K562 (cell line): ENCODE results near the gene PRRC2B. TPM values are rescaled to one million over a fixed set of nuclear protein-coding genes. Genes with fewer than 3 reads are reported as not detected.

ENCODE experiments used
- ATAC-seq: fragments of 200-7000 bp; cut with Tn5 transposase; 3 replicates; pipeline ENCODE4 v1.9.1; 2020; ENCODE audit warnings: moderate library complexity
- BruUV-seq: library from RNA; stranded (reverse); fragments of 400-500 nt; replicated peaks from 2 replicates; lab custom pipeline; 2021; lab: Mats Ljungman, UMichigan
- CTCF ChIA-PET: fragments of 300-600 bp; formaldehyde crosslinking; extraction: SDS; loops from one replicate; lab custom pipeline; 2021; ENCODE audit warnings: low intra/inter-chr PET ratio; lab: Yijun Ruan, JAX
- POLR2A ChIA-PET: fragments of 300-600, 350-650 bp; sonication (Branson Sonifier 250); formaldehyde crosslinking; extraction: SDS; loops from one replicate; lab custom pipeline; 2021; ENCODE audit warnings: antibody characterized with exemption, inconsistent platforms; lab: Yijun Ruan, JAX
- DNase-seq, 4 experiments: peaks; one replicate each; pipeline versions ENCODE4 v3.0.0 to v3.0.0-alpha.2; 2011 to 2018; ENCODE audit warnings: low spot score in 3 of 4, mixed read lengths in 3 of 4; ENCODE audit errors: extremely low read depth in 1 of 4
- FAIRE-seq: peaks from 2 replicates; lab custom pipeline; 2011; peaks lifted over from hg19 to GRCh38; lab: Jason Lieb, UNC
- H2AFZ ChIP-seq: 2 replicates; pipeline ENCODE4 v1.6.0; 2011; ENCODE audit warnings: low read depth, low read length, control low read depth, inconsistent platforms
- H3K27ac ChIP-seq: fragments of 200-600 bp; 3 replicates; pipeline ENCODE4 v1.8.0; 2011; ENCODE audit warnings: low read depth, mild to moderate bottlenecking, control low read depth, inconsistent platforms, low read length, moderate library complexity, mixed read lengths; ENCODE audit errors: extremely low read depth
- H3K27me3 ChIP-seq, 2 experiments: fragments of 300-600 bp in 1 of 2; 2 replicates in 1 of 2; 3 replicates in 1 of 2; pipeline versions ENCODE4 v1.6.0 to v1.8.0; 2011; ENCODE audit warnings: inconsistent platforms in 2 of 2, low read length in 2 of 2, mild to moderate bottlenecking in 1 of 2, mixed read lengths in 1 of 2, moderate library complexity in 1 of 2; ENCODE audit not compliant: control insufficient read depth in 2 of 2, insufficient read depth in 2 of 2
- H3K36me3 ChIP-seq: fragments of 300-600 bp; 3 replicates; pipeline ENCODE4 v1.8.0; 2011; ENCODE audit warnings: mild to moderate bottlenecking, low read length, inconsistent platforms; ENCODE audit not compliant: control insufficient read depth, insufficient read depth
- H3K4me1 ChIP-seq, 2 experiments: fragments of 200-600 bp in 1 of 2; replicated peaks in 1 of 2; 2 replicates in 1 of 2; 3 replicates in 1 of 2; pipeline versions ENCODE4 v1.5.1 to v1.8.0; 2011; ENCODE audit warnings: inconsistent platforms in 2 of 2, low read length in 2 of 2, mild to moderate bottlenecking in 1 of 2, mixed read lengths in 1 of 2, moderate library complexity in 1 of 2; ENCODE audit not compliant: control insufficient read depth in 2 of 2, insufficient read depth in 2 of 2
- H3K4me2 ChIP-seq: 2 replicates; pipeline ENCODE4 v1.6.1; 2011; ENCODE audit warnings: low read length, control low read depth, inconsistent platforms, mixed read lengths; ENCODE audit not compliant: insufficient read depth
- H3K4me3 ChIP-seq: fragments of 200-600 bp; sonication (generic), shearing (Covaris generic); 2 replicates; pipeline ENCODE4 v1.5.1; 2016; ENCODE audit warnings: control low read depth, inconsistent platforms
- H3K79me2 ChIP-seq: fragments of 200-600 bp; 3 replicates; pipeline ENCODE4 v1.8.0; 2011; ENCODE audit warnings: low read length, inconsistent platforms; ENCODE audit not compliant: control insufficient read depth, insufficient read depth
- H3K9ac ChIP-seq, 2 experiments: 2 replicates each; pipeline versions ENCODE4 v1.6.0 to v1.6.1; 2011; ENCODE audit warnings: low read depth in 2 of 2, low read length in 2 of 2, control low read depth in 1 of 2, inconsistent platforms in 1 of 2, mild to moderate bottlenecking in 1 of 2, mixed read lengths in 1 of 2; ENCODE audit not compliant: insufficient read depth in 1 of 2
- H3K9me1 ChIP-seq: one replicate; pipeline ENCODE4 v1.6.0; 2011; ENCODE audit warnings: inconsistent platforms, mild to moderate bottlenecking, low read length, moderate library complexity; ENCODE audit not compliant: control insufficient read depth, insufficient read depth
- H3K9me3 ChIP-seq: replicated peaks from 2 replicates; pipeline ENCODE4 v1.5.1; 2011; ENCODE audit warnings: low read depth, low read length, inconsistent platforms; ENCODE audit not compliant: control insufficient read depth, insufficient read depth
- H4K20me1 ChIP-seq: replicated peaks from 2 replicates; pipeline ENCODE4 v1.6.1; 2011; ENCODE audit warnings: low read length, inconsistent platforms, mixed read lengths; ENCODE audit not compliant: control insufficient read depth, insufficient read depth
- BCLAF1 ChIP-seq, 2 experiments: fragments of 450-650 bp in 1 of 2; IDR thresholded peaks; 2 replicates each; pipeline ENCODE4 v1.6.1; 2011 to 2017; ENCODE audit warnings: low read depth in 2 of 2, antibody characterized with exemption in 1 of 2, borderline replicate concordance in 1 of 2, low read length in 1 of 2, mild to moderate bottlenecking in 1 of 2, mixed read lengths in 1 of 2; ENCODE audit not compliant: control insufficient read depth in 1 of 2
- RFX1 ChIP-seq: fragments of 450-650 bp; IDR thresholded peaks from 2 replicates; pipeline ENCODE4 v1.6.1; 2016; ENCODE audit warnings: mild to moderate bottlenecking, moderate library complexity
- ZFX ChIP-seq: sonication (generic); formaldehyde crosslinking; IDR thresholded peaks from 2 replicates; pipeline ENCODE4 v1.8.0; 2022; ENCODE audit warnings: mild to moderate bottlenecking, missing genetic modification reagents, moderate library complexity
- WGBS: fragments of 100-300 bp; shearing (Covaris generic); methylation state at CpG from one replicate; pipeline ENCODE4 v1.1.6; 2016; ENCODE audit warnings: low coverage, mixed read lengths; ENCODE audit not compliant: insufficient coverage; ENCODE audit errors: missing lambda C conversion rate; 5-methylcytosine and 5-hydroxymethylcytosine counted together
- in situ Hi-C: fragments of 300-500 bp; cut with MboI; formaldehyde crosslinking; loops from 4 replicates; pipeline ENCODE4 v1.15.0; 2018; ENCODE audit warnings: inconsistent platforms, mixed read lengths
- intact Hi-C: fragments of 100-400 bp; cut with micrococcal nuclease; formaldehyde crosslinking; loops from 2 replicates; pipeline ENCODE4 v1.14.2; 2022
- polyA plus RNA-seq, 8 experiments: library from polyadenylated mRNA; depleted of rRNA in 4 of 8; stranded (reverse) in 5 of 8; unstranded in 3 of 8; fragments of >200 nt; fragmentation: Nextera tagmentation in 2 of 8; fragmentation: Illumina TruSeq in 1 of 8; extraction: Ambion mirVana in 2 of 8; extraction: Trizol in 1 of 8; gene quantifications; 2 replicates each; pipeline versions ENCODE4 v1.2.1 to v1.2.3, GENCODE V29; 2011 to 2014; ENCODE audit warnings: inconsistent platforms in 1 of 8, missing spikeins in 1 of 8
- total RNA-seq, 7 experiments: library from RNA; depleted of rRNA in 6 of 7; stranded (reverse); fragments of >200 nt in 6 of 7; fragmentation: Illumina TruSeq in 2 of 7; extraction: Trizol in 2 of 7; gene quantifications; 2 replicates each; pipeline versions ENCODE4 v1.2.1 to v1.2.3, GENCODE V29; 2011 to 2021; ENCODE audit warnings: low replicate concordance in 1 of 7

The PRRC2B gene
- total and polyA plus RNA-seq, 9 of the 15 experiments (the other 6 are each of a cell fraction or from before 2014, with no cell fraction given), result 0.34 to 125 (median 30.9) TPM

GRCh38 chr9:131396626-131397025 is 2.7 kb downstream of the PRRC2B start:
- H3K27me3 ChIP-seq, result no peaks in the 10 kb centered on the region
- TF ChIP-seq BCLAF1 (IDR thresholded peaks at IDR 0.05; ENCODE audit: borderline replicate concordance in 1 of 2, control insufficient read depth in 1 of 2, low read depth in 2 of 2, low read length in 1 of 2) (no peak), ZFX (0 out of 2 replicates have a peak, but pooled peaks have one; percentile 26), RFX1 (peak; percentile 34; the same call in 1 of the 2 replicates)
- WGBS, result 31% methylated on average over 3 of the region's 3 CpGs
- ChIA-PET POLR2A (interaction anchor here (0.6 to 5.5 kb wide), 17 partner anchors 10 to 218 kb away, joined by 3 to 78 read pairs (median 3); no protein-coding TSS in a partner anchor), CTCF (no interaction called here)
- peaks cover 33% of the 10 kb centered on the region for H3K36me3 ChIP-seq
- H3K79me2 ChIP-seq, result peaks cover 72% of the 10 kb centered on the region
- intact Hi-C loops, result no loop called here
- peak overlapping the region; percentile 96 for H3K4me3 ChIP-seq
- no TSS peak for BruUV-seq
- no peaks in the 10 kb centered on the region for H3K9me3 ChIP-seq
- peak overlapping the region; percentile 72 for H3K4me2 ChIP-seq
- in situ Hi-C loops, result no loop called here
- FAIRE-seq, result peak; percentile 60
- DNase-seq, result peak; percentile 4 to 33 (median 12)
- H3K4me1 ChIP-seq, result peaks cover 26 to 33% of the 10 kb centered on the region in 2 experiments
- no peak overlapping the region for H2AFZ ChIP-seq
- peak overlapping the region; percentile 0; the same call in 1 of the 3 replicates for H3K27ac ChIP-seq
- H4K20me1 ChIP-seq, result peaks cover 49% of the 10 kb centered on the region
- ATAC-seq, result peak; percentile 23
- H3K9ac ChIP-seq, result peak overlapping the region; percentile 39 to 80; a peak in 3 of 4 replicates
- peaks cover 11% of the 10 kb centered on the region for H3K9me1 ChIP-seq
